NCI-H1092 (cell line): Measurements from ENCODE around the gene BACH2.
A peak's percentile ranks its signal among the peaks of the same experiment; 100 is the strongest.

Source experiments
- DNase-seq: peaks from one replicate; lab custom pipeline; 2025; lab: John Stamatoyannopoulos, UW

The BACH2 gene

DNA sequence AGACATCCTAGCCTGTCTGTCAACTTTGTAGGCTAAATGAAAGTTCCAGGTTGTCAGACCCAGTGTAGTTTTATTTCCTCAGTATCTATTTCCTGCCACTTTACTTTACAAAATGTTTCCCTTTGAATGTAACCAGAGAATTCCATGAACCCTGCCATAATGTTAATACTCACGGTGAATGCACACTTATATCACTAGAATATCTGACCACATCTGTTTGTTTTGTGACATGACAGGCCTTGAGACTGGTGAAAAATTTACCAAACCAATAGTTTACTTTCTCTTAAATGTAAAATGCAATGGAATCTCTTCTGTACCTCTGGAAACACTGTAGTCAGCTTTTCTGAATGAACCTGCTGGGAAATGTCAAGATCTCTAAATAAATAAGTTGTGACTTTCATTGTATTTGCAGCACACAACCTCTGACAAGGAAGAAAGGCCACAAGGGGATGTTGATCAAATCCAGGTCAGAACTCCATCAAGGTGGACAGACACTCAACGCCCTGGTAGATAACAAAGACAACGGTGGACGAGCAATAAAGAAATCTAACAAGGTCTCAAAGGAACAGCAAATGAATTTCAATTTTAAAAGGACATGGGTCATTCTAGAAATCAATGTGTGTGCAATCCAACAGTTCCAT, 59.2 kb downstream of the BACH2 start:
- no peak for DNase-seq

DNA sequence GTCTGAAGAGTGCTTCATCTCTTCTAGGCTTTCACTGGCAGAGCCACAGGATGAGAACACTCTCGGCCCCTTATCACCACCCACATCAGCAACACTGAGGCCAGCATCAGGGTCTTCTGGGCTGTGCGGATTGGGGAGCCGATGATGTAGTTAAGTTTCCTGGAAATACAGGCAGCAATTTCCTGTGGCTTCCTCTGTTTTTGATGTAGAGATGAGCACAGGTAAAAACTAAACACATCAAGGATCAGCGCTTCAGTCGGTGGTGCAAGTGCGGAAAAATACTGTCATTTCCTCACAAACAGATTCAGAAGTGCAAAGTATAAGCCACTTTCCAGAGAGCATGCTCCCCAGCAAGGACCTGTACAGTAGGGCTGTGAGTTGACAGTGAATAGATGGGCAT, 62.6 kb downstream of the BACH2 start:
- DNase-seq = no peak

DNA sequence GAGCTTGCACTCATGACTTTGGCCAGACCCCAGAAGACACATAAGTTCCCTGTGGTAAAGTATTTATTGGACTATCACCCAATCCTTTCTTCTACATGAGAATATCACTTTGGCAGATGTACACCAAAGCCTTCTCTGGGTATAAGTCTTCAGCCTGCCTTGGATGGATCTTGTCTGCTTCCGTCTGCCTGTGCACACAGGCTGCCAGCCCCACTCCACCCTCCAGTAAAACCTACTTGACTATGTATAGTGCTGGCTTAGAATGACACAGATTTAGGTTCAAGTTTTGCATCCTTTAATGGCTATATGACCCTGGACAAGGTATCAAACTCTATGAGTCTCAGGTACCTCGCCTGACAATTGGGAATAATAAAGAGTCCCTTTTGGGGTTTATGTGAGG, 63.4 kb downstream of the BACH2 start:
- DNase-seq = no peak

DNA sequence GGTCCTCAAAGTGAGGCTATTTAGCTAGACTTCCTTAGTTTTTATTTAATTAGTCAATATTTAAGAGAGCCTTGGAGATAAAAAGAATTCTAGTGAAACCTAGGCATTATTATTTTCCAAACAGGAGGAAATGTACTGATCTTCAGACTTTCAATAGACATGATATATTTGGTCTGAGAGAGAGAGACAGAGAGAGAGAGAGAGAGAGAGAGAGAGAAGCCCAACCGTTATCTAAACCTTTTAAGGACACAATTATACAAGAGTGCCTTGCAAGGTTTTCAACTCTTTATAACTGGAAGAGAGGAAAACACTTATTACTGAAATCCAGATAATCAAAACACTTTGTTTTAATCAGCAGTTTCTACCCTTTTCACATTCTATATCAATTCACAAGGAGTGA, 64.8 kb downstream of the BACH2 start:
- no peak for DNase-seq

DNA sequence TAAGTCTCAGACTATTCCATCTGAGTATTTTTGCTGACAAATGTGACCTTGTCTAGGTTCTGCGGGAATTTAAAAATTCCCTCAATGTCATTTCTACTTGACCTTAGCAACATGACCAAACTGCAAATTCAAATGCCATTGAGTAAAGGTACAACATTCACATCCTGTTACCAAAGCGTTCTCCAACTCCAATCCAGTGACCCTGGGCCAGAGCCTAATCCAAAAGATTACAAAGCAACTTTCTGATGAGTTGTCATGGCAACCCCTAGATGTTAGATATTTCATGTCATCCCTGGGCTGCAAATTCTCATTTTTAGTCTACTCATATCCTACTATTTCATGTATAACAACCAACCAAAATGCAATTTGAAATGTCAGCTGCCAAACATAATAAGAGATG, 65.3 kb downstream of the BACH2 start:
- no peak for DNase-seq

DNA sequence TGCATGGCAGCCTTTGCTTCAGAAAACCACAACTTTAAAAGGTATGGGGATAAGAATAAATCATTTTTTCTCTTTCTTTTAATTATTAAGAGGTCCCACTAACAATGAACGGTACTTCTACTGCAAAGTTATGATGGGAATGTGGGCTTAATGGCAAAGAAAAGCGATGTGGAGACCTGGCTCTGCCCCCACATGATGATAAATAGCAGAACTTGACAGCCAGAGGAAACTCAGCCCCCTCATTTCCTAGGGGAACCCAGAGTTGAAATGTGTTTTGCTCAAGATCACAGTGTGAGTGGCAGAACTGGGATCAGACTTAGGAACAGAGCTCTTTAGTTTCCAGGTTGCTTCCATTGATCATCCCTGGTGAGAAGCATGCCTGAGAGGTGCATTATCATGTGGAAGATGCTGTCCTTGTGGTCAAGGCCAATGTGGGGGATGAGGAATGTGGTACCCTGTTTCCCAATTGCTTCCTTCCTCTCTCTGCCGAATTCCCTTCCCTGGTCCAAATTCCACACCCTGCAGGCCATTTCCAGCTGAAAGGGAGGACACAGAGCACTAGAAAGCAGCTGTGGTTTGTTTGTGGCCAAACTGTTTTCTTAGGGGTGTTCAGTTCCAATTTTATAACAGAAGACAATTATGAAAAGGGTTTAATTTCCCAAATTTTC, 66.0 kb downstream of the BACH2 start:
- DNase-seq = no peak

DNA sequence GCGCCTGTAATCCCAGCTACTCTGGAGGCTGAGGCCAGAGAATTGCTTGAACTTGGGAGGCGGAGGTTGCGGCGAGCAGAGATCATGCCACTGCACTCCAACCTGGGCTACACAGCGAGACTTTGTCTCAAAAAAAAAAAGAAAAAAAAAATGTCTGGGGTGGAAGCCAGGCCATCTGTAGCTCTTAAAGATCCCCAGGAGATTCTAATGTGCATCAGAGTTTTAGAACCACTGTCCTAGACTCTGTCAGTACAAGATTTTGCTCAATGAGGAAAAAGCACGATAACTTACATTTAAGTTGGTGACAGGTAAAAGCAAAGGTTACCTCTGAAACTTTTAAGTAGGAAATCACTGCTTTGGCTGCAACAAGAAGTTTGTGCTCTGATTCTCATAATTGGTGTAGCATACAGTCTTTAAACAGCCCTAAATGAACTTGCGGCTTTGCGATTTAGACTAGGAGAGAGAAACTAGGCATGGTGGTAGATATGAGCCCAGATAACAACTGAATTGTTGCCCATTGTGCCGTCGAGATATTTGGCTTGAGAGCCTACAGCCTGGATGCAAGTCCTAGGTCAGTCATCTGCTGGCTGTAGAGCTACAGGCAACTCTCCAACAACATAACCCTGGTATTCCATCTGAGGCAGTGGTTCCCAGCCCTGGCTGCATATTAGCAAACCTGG, 67.2 kb downstream of the BACH2 start:
- DNase-seq = no peak

DNA sequence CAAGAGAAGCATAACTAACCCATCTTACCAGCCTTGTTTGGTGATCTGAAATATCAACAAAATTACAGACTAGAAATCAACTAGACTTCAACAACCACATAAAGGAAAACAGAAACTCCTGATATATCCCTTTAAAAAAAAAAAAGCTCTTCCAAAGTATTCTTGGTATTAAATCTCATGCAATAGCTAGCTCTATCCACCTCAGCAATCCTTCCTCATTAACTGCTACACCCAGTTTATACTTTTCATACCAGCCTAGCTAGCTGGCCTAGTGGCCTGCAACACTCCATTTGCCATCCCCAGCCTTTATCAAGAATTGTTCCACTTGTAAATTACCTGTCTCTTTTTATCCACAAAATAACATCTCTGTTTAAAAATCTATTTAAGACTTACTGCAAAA, 69.0 kb downstream of the BACH2 start:
- no peak for DNase-seq

DNA sequence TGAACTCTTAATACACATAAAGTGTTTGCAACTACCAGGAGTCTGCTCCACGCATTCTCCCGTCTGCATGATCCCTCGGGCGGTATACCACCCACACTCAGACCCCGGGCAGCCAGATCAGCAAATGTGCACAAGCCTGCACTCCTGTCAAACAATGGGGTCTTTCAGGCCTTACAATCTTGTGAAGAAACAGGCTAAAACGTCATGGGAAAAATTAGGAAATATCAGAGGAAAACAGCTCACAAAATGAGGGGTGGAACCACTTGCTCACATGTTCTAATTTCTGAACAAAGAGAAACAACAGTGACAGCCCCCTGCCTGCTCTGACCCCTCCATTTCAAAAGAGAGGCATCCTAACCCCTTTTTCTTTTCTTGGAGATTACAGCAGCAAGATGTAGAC, 69.4 kb downstream of the BACH2 start:
- no peak for DNase-seq

DNA sequence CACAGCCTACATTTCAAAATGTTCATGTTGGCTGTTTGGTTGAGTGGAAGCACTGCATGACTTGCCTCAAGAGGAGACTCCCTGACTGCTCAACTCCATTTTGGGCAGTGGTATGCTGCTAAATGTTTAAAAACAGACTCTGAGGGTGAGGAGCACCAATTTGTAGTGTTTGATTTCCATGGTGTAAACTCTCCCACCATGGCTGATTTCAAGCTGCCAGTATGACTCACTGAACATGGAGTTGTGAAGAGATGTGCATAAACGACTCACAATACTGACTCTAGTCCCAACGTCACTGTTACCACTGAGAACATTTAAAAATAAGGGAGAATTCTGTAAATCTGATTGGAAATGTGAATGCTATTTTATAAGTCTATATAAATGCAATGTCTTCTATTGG, 70.4 kb downstream of the BACH2 start:
- no peak for DNase-seq

DNA sequence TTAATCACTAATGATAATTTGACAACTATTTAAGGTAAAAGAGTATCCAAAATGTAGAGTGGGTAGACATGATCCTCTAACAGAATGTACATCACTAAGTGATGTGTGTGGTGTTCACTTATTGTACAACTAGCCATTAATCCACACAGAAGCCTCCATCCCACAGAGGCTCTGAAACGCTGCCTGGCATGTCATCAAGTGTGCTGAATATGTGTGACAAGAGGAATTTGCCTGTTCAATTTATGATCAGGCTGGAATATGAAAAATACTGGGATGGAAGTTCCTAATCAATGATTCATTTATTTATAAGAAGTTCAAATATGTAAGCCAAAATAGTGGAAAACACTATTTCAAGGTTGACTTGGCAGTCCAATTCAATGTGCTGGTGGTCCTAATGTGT, 72.4 kb downstream of the BACH2 start:
- DNase-seq = no peak

DNA sequence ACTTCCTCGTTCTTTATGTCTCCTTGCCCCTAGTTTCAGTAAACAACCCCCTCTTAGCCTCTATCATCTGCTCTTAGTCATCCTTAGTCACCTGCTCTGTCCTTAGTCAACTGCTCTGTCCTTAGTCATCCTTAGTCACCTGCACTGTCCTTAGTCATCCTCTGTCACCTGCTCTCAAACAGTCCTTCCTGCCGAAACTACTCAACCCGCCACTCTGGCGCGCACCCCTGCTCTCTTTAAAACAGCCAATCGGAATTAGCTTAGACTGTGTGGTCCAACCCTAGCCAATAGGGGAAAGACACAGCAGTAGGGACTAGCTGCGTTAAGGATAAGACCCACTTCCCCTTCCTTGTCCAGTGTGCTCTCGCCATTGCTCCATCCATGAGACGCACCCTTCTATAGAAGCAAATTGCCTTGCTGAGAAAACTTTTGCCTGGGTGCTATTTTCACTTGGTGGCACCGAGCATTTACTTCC, 73.9 kb downstream of the BACH2 start:
- no peak for DNase-seq

DNA sequence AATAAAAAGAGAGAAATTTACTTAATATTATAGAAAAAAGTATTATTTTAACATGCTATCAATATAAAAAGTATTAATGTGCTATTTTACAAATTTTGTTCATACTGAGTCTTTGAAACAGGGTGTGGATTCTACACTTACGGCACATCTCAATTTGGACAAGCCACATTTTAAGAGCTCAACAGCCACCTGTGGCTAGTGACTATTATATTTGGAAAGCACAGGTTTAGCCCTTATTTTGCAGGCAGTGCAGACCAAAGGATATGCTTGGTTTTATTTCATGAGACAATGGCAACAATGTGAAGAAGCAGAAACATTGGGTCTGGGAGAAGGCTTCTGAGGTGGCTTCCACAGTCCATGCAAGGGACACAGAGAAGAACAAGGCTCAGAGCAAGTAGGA, 74.6 kb downstream of the BACH2 start:
- DNase-seq = no peak

DNA sequence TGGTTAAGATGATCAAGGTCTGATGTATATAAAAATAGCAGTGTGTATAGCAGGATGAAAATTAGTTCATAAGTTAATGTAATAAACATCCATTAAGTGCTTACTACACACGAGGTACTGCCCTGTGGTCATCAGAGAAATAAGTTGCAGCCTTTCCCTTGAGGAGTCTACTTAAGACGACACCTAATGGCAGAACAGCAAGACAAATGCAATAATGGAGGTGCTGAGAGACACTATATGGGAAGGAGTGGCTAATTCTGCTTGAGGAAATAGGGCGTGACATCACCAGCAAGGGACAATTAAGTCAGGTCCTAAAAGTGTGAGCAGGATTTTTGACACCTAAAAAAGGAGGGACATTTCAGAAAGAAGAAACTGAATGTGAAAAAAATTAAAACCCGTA, 75.2 kb downstream of the BACH2 start:
- DNase-seq = no peak

DNA sequence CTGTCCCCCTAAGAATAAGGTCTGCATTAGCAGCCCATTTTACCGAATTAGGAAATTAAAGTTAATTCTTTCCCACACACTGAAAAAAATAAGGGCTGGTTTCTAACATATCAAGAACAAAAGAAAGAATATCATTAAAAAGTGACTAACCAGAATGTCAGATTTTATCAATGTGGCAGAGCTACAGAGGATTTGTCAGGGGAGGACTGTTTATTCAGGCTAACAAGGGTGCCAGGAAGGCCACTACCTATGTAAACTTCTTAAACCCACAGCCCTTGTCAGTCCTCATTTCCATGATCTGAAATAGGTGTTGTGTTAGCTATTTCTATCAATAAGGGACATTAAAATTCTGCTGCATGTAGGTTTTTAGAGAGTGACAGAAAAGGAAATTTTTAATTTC, 76.4 kb downstream of the BACH2 start:
- no peak for DNase-seq

DNA sequence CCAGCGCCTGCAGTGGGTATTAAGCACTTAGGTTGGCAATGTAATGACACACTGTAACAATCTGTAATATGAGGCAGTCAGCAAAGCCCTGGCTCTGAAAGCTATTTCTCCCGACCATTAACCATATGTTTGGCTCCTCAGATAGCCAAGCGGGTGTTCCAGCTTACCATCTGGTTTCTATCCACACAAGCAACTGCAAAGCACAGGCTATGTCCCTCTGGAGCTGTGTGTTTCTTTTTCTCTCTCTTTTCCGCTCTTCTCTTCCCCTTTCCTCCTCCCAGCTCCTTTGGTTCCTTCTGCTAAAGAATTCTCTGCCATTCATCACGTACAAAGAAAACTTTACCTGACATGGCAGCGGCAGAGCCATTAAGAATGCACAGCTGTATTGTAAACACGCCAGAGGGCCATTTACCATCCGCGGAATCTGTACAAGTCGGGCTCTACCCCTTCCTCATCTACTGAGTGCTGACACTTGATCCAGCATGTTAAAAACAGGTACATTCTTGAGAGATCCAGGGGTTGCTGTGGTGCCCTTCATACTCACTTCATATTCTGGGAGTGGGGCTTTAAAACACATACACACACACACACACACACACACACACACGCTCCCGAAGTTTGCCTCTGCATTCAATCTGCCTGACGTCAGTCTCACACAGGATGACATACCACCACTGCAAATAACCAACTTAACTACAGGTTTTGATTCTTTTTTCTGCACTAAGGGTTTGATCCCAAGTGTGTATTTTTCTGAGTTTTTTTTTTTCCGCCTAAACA, 77.2 kb downstream of the BACH2 start:
- DNase-seq = peak; percentile 73

DNA sequence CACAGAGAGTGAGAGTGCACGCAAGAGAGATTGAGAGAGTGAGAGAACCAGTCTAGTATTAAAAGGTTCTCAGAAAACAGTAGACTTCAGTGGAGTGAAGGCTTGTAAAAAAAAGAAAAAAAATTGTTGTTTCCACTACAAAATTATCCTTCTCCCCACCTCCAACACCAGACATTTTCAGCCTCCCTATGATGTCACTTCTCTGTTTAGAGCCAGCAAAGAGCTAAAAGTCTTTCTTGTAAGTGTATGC, 77.8 kb downstream of the BACH2 start:
- no peak for DNase-seq

DNA sequence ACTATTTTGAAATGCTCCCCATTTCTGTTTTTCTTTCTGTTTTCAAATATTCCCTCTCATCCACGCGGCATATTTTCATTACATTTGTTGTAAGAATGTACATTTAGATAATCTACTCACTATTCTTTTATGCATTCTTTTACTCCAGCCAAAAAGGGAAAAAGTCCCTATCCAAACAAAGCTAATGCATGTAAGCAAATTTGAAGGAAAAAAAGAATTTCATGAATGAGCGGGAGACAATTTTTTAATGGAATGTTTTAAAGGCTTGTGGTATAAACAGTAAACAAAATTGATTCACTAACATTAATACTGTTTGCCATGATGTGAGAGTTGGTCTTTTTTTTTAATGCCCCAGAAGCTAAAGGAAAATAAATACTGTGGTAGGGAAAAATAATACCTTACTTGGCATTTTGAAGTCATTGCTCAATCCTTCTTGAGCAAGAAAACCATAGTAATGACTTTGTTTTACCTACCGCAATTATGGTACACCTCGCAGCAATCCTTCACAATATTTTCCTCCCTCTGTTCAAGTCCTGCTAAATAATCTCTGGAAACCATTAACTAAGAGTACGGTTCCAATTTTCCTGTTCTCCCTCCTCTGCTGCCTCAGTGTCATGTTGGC, 79.0 kb downstream of the BACH2 start:
- DNase-seq = no peak

DNA sequence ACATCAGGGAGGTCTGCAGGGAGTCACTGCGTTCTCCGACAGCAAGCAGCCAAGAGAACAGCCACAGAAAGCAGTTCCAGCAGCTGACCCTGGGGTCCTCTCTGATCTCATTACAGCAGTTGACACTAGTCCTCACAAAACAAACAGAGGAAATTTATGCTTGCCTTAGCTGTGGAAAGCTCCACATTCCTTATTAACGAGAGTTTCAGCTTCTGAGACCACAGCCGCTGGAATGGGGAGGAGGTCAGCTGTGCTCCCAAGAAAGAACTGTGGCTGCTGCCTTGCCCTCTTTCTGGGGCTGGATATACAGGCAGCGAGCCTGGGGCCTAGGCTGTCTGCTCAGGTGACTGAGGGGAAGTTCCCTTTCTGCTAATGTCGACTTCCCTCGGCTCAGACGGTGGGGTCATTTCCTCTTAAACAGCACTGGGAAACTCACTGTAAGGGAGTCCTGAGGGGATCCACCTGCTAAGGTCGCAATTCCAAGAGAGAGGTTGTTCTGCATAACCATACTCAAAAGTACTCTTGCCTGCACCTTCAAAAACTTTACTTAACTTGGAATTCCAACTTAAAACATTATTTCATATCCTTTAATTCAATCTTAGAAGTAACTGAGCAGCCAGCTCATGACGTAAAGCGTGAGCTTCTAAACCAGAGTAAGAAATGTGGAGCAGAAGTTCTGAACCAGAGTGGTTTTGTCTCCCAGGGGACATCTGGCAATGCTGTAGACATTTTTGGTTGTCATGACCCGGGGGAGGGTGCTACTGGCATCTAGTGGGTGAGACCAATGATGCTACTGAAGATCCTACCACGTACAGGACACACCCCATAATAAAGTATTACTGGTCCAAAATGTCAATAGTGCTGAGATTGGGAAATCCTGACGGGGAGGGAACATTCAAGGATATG, 80.3 kb downstream of the BACH2 start:
- DNase-seq = no peak

DNA sequence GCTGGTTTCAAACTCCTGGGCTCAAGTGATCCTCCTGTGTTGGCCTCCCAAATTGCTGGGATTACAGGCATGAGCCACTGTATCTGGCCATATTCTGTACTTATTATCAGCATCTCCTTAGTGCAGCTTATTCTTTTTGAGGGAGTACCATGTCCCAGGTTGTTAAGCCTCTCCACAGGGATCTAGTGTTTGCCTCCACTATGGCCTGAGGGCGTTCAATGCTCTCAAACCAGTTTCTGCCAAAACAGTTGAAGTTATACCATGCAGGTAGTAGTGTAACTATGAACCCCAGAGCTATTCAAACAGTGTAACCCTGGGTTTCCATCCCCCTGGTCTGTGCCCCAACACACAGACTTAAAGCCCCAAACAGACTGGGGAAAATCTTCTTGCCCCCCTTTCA, 81.7 kb downstream of the BACH2 start:
- no peak for DNase-seq

DNA sequence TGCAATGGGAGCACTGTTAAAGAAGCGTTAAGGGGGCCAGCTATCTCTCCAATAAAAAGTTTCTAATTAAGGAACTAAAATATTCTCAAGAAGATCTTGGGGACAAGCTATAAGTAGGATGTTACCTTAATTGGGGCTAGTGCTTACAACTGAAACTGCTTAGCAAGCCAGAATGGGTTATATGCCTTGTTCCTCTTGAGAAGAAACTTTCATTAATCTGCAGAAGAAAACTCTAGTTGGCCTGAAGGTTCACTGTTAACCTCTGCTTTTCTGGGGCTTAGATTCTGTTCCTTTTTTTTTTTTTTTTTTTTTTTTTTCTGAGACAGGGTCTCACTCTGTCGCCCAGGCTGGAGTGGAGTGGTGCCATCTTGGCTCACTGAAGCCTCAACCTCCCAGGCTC, 82.2 kb downstream of the BACH2 start:
- DNase-seq = no peak

DNA sequence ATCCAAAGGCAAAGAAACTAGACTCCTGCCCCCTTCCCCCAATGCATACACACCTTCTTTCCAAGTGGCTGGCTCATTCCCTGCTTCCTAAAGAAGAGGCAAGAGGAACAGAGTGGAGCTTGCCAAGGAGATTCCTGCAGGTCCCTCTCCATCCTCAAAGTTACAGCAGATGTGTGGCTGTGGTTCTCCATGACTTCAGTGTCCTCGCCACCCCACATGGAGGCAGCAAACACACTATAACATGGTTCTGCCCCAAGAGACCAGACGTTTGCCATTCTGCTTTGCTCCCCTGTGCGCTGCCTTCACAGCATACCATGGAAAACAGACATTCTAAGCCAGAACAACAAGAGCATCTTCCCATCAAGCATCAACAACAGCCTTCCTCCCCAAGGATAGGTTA, 84.4 kb downstream of the BACH2 start:
- DNase-seq = no peak
